ENCODE data around the gene SOX30. TPM values are rescaled to one million over a fixed set of nuclear protein-coding genes. Genes with fewer than 3 reads are reported as not detected.

The SOX30 gene
- total RNA-seq, 2 experiments from 2014 or later = 0.09 TPM; not detected in 1

- no peak overlapping the region for H3K4me3 Mint-ChIP-seq
- H3K27me3 Mint-ChIP-seq = peaks cover 5% of the 10 kb centered on the region
These were observed 1.1 kb downstream of the SOX30 start for GRCh38 chr5:157650991-157651611.

GRCh38 chr5:157649101-157649500, 3.1 kb downstream of the SOX30 start:
- CTCF ChIA-PET = no interaction called here
- peaks cover 7% of the 10 kb centered on the region for H3K9me3 Mint-ChIP-seq (ENCODE audit: low read depth)
- H3K4me1 Mint-ChIP-seq = peaks cover 14% of the 10 kb centered on the region
- H3K27me3 Mint-ChIP-seq = peaks cover 5% of the 10 kb centered on the region
- DNase-seq (no peak), ATAC-seq (no peak)
- no peak overlapping the region for H3K4me3 Mint-ChIP-seq
- H3K27ac Mint-ChIP-seq = no peak overlapping the region
- H3K36me3 Mint-ChIP-seq = peaks cover 16% of the 10 kb centered on the region

More at GRCh38 chr5:157650991-157651611, 1.1 kb downstream of the SOX30 start:
- Mint-ChIP-seq H3K9me3 (ENCODE audit: low read depth) (peaks cover 13% of the 10 kb centered on the region), H3K27ac (no peak overlapping the region), H3K36me3 (peaks cover 19% of the 10 kb centered on the region), H3K4me1 (peaks cover 14% of the 10 kb centered on the region)
- ATAC-seq = no peak
- CTCF ChIA-PET = interaction anchor here (0.7 to 2.6 kb wide), 12 partner anchors 9 to 167 kb away, joined by 3 to 8 read pairs (median 4); no protein-coding TSS in a partner anchor
- no peak for DNase-seq

DNA sequence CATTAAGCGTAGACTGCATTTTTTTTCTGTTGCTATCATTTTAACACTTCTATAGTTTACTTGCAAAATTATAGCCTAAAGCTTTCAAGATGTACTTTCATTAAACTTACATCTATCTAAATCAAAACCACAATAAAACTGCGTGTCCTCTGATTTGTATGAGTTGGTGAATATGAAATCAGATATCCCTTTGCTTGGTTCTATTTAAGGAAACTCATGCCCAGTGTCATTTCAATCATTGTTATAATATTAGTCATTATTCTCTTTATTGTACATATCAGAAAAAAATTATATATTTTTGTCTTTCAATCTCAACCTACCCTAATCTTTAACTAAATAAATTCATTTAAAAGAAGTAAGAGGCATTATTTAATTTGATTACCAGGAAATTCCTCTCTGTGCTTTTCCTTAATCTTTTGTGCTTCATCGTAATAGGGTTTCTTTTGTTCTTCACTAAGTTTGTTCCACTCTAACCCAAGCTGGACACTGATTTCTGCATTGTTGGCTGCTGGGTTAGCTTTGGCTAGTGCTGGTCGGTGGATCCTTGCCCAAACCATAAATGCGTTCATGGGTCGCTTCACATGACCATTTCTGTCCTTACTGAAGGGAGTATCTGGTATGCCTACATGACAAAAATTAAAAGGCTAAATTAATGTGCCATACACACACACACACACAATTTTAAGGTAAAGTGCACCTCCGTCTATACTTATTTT, 3.8 kb downstream of the SOX30 start:
- peaks cover 5% of the 10 kb centered on the region for H3K27me3 Mint-ChIP-seq
- CTCF ChIA-PET = no interaction called here
- H3K4me1 Mint-ChIP-seq = peaks cover 14% of the 10 kb centered on the region
- H3K9me3 Mint-ChIP-seq (ENCODE audit: low read depth) = peaks cover 4% of the 10 kb centered on the region
- peaks cover 13% of the 10 kb centered on the region for H3K36me3 Mint-ChIP-seq
- H3K27ac Mint-ChIP-seq = no peak overlapping the region
- DNase-seq (no peak), ATAC-seq (no peak)
- H3K4me3 Mint-ChIP-seq = no peak overlapping the region

DNA sequence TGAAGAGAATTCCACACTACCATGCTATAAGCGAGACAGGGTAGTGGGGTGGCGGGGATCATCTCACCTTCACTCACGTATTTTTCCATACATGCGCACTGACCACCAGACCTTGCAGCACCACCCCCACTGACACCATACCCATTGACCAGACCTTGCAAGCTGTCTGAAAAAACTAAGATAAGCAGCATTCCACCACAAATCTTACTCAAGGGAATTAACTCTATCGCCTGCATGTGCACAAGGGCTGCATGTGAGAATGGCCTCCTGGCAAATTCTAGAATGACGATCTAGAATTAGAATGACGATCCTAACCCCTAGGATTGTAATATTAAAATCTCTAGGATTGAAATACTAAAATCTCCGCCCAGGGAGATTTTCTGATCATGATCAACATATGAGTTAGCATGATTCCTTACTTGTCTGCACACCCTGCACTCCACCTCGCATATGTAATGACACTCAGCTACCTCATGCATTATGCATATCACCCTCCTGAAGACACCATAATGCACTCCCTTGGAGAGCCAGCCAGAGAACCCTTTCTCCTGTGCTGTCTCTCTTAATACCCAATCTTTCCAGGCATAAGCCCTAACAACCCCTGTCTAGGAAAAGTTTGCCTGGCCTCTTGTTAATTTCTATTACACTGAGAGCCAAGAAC, 11.7 kb downstream of the SOX30 start:
- H3K9me3 Mint-ChIP-seq (ENCODE audit: low read depth) = no peaks in the 10 kb centered on the region
- H3K4me1 Mint-ChIP-seq = no peaks in the 10 kb centered on the region
- no peak overlapping the region for H3K27ac Mint-ChIP-seq
- ATAC-seq (no peak), DNase-seq (no peak)
- H3K27me3 Mint-ChIP-seq = no peaks in the 10 kb centered on the region
- no peak overlapping the region for H3K4me3 Mint-ChIP-seq
- CTCF ChIA-PET = interaction anchor here (0.5 kb wide), 1 partner anchor 73 kb away, joined by 3 read pairs; no protein-coding TSS in a partner anchor
- no peaks in the 10 kb centered on the region for H3K36me3 Mint-ChIP-seq

GRCh38 chr5:157630341-157630740, 21.9 kb downstream of the SOX30 start:
- no peak overlapping the region for H3K4me3 Mint-ChIP-seq
- CTCF ChIA-PET = interaction anchor here (0.6 to 1.3 kb wide), 2 partner anchors 15 to 49 kb away, joined by 3 to 5 read pairs; no protein-coding TSS in a partner anchor
- no peak overlapping the region for H3K27ac Mint-ChIP-seq
- no peaks in the 10 kb centered on the region for H3K4me1 Mint-ChIP-seq
- H3K27me3 Mint-ChIP-seq = peaks cover under 1% of the 10 kb centered on the region
- ATAC-seq (no peak), DNase-seq (no peak)
- H3K36me3 Mint-ChIP-seq = peaks cover 1% of the 10 kb centered on the region
- no peaks in the 10 kb centered on the region for H3K9me3 Mint-ChIP-seq (ENCODE audit: low read depth)

- CTCF ChIA-PET = interaction anchor here (0.7 kb wide), 1 partner anchor 581 kb away, joined by 3 read pairs; no protein-coding TSS in a partner anchor
- no peak overlapping the region for H3K27ac Mint-ChIP-seq
- no peak overlapping the region for H3K4me3 Mint-ChIP-seq
- peaks cover 11% of the 10 kb centered on the region for H3K27me3 Mint-ChIP-seq
- ATAC-seq = no peak
- H3K36me3 Mint-ChIP-seq = peaks cover 8% of the 10 kb centered on the region
- H3K9me3 Mint-ChIP-seq (ENCODE audit: low read depth) = peaks cover 3% of the 10 kb centered on the region
- no peak for DNase-seq
- H3K4me1 Mint-ChIP-seq = no peaks in the 10 kb centered on the region
These were observed 25.4 kb downstream of the SOX30 start for GRCh38 chr5:157626831-157627230.

DNA sequence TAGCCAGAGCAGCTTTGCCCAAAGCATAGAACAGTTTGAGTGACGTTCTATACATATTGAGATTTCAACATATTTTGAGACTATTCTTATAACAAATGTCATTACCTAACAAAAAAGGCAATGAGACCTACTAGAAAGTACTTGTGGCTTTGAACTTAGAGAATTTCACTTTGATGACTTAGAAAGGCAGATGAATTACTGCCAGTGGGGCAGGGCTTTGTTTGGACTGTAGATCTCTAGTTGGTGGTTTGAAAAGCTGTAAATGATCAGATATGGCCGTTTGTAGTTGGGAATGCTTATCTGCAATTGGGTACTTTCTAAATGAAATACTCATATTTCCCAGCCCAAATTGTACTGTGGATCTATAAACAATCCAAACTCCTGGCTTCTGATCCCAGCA, 28.1 kb downstream of the SOX30 start:
- Mint-ChIP-seq H3K4me1 (no peaks in the 10 kb centered on the region), H3K9me3 (ENCODE audit: low read depth) (peaks cover 6% of the 10 kb centered on the region), H3K27me3 (peaks cover 14% of the 10 kb centered on the region), H3K36me3 (peaks cover 13% of the 10 kb centered on the region), H3K27ac (no peak overlapping the region), H3K4me3 (no peak overlapping the region)
- CTCF ChIA-PET = no interaction called here
- ATAC-seq (no peak), DNase-seq (no peak)

DNA sequence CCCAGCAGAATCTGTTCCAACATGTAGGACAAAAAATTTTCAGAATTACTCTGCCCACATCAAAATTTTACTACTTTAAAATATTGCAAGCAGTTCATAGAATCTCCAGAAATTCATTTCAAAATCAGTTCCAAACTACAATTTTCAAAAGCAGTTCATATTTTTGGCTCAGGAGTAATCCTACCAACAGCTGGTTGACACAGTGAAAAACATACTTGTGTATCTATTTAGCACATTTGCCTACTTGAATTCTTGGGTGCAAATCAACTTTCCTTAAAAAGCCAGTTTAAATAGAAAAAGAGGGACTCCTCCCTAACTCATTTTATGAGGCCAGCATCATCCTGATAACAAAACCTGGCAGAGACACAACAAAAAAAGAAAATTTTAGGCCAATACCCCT, 31.5 kb downstream of the SOX30 start:
- CTCF ChIA-PET = interaction anchor here (1.9 kb wide), 1 partner anchor 30 kb away, joined by 6 read pairs; no protein-coding TSS in a partner anchor
- Mint-ChIP-seq H3K27ac (no peak overlapping the region), H3K27me3 (peaks cover 14% of the 10 kb centered on the region), H3K9me3 (ENCODE audit: low read depth) (peaks cover 6% of the 10 kb centered on the region), H3K4me3 (no peak overlapping the region), H3K4me1 (no peaks in the 10 kb centered on the region), H3K36me3 (peaks cover 17% of the 10 kb centered on the region)
- ATAC-seq = no peak
- DNase-seq = no peak

DNA sequence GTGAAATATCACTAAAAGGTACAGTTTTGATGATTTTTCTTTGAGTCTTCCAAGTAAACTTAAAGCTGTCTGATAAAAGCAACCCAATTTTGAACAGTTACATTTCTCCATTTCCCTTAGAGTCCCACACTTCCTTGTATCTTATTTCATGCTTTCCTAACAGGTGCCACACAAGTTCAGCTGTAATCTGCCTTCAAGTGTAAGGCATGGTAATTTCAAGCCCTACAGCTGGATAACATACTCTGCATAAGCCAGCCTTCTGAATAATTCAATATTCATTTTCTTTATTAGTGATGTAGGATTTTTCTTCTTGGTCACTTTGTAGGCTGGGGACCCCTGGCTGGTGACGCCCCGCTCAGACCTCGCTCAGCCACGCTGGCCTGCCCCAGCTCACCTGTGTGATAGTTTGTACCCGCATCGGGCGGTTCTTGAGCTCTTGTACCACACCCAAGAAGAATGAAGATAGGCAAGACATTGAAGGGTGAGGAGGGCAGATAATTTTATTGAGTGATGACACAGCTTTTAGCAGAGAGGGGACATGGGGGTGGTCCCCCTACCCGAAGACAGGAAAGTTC, 34.0 kb downstream of the SOX30 start:
- CTCF ChIA-PET = interaction anchor here (1.2 to 1.4 kb wide), 2 partner anchors 125 to 228 kb away, joined by 3 to 5 read pairs; no protein-coding TSS in a partner anchor
- Mint-ChIP-seq H3K27ac (no peak overlapping the region), H3K9me3 (ENCODE audit: low read depth) (peaks cover 6% of the 10 kb centered on the region), H3K4me3 (no peak overlapping the region), H3K27me3 (peaks cover 9% of the 10 kb centered on the region), H3K4me1 (peaks cover 11% of the 10 kb centered on the region), H3K36me3 (peaks cover 21% of the 10 kb centered on the region)
- no peak for DNase-seq
- no peak for ATAC-seq

DNA sequence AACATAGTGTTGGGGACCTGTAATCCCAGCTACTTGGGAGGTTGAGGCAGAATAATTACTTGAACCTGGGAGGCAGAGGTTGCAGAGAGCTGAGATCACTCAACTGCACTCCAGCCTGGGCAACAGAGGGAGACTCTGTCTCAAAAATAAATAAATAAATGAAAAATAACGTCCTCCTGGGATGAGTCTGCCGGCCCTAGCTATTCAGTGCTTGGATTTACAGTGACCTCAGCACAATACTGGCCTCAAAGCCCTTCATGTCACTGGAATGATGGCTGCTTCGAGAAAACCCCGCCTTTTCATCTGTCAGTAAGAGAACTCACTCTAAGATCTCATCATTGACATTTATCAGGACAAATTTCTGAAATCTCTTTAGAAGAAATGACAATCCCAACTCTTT, 35.5 kb downstream of the SOX30 start:
- ATAC-seq (no peak), DNase-seq (no peak)
- Mint-ChIP-seq H3K27me3 (peaks cover 3% of the 10 kb centered on the region), H3K9me3 (ENCODE audit: low read depth) (peaks cover 3% of the 10 kb centered on the region), H3K27ac (no peak overlapping the region), H3K4me1 (peaks cover 24% of the 10 kb centered on the region), H3K36me3 (peaks cover 14% of the 10 kb centered on the region), H3K4me3 (no peak overlapping the region)
- CTCF ChIA-PET = interaction anchor here (0.9 to 1.4 kb wide), 3 partner anchors 9 to 126 kb away, joined by 3 to 5 read pairs (median 3); no protein-coding TSS in a partner anchor

DNA sequence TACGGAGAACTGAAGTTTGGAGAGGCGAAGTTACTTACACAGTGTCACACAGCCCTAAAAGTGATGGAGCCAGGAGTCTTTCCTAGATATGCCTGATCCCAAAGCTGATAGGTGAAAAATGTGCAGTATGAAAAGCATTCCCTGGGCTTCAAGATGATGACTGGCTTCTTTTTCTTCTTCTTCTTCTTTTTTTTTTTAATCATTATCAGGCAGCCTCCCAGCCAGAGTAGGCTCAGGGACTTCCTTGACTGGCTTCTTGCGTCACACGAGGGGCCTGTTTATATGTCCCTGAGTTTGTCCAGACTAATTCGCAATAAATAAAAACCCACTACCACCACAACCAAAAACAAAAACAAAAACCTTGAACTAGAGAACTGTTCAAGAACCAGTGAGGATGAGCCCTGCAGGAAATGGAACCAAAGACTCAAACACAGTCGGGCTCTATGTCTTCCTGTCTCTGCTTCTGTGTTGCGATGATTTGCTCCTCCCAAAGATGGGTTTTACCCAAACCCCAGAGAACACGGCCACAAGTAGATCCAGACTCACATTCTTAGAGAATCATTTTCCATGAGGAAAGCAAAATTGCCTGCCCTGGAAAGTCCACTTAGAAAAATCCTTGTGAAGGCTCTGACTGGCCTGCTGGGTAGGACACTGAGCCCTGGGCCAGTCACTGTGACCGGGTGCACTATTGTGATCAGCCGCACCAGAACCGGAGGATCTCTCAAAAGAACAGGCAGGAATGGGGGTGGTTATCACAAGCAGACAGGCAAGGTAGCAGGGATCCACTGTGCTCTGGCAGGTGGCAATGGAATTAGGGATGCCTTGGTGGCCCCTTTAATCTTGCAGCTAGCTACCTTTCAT, 38.6 kb downstream of the SOX30 start:
- Mint-ChIP-seq H3K27ac (peak overlapping the region; percentile 90), H3K36me3 (peaks cover 12% of the 10 kb centered on the region), H3K4me1 (peaks cover 45% of the 10 kb centered on the region), H3K9me3 (ENCODE audit: low read depth) (no peaks in the 10 kb centered on the region), H3K4me3 (peak overlapping the region; percentile 56), H3K27me3 (no peaks in the 10 kb centered on the region)
- ATAC-seq = peak; percentile 87
- no peak for DNase-seq
- CTCF ChIA-PET = interaction anchor here (1.0 to 1.4 kb wide), 3 partner anchors 9 to 130 kb away, joined by 3 to 5 read pairs (median 5); partner anchors contain the start of gene LSM11

GRCh38 chr5:157612581-157612980, 39.7 kb downstream of the SOX30 start:
- Mint-ChIP-seq H3K4me3 (no peak overlapping the region), H3K9me3 (ENCODE audit: low read depth) (no peaks in the 10 kb centered on the region), H3K27ac (no peak overlapping the region)

More at GRCh38 chr5:157612581-157612980, 39.7 kb downstream of the SOX30 start:
- Mint-ChIP-seq H3K4me1 (peaks cover 55% of the 10 kb centered on the region), H3K36me3 (peaks cover 12% of the 10 kb centered on the region), H3K27me3 (no peaks in the 10 kb centered on the region)
- ATAC-seq = no peak
- no peak for DNase-seq
- CTCF ChIA-PET = interaction anchor here (0.8 to 1.4 kb wide), 2 partner anchors 71 to 131 kb away, joined by 3 to 5 read pairs; partner anchors contain the start of gene LSM11

All from activated CD8-positive, alpha-beta memory T cell treated with anti-CD3 and anti-CD28 coated beads, Interleukin-2, amount 10 ng/mL, durations not matched to agents 7 days and 5 days (primary cell).